C4-2B (cell line): ENCODE results near the gene HEATR3.

ENCODE experiments used
- CTCF ChIP-seq: fragments of 450-650 bp; conservative IDR thresholded peaks from 2 replicates; pipeline ENCODE4 v1.5.1; 2017; ENCODE audit warnings: mild to moderate bottlenecking
- ZFX ChIP-seq: fragments of 450-650 bp; IDR thresholded peaks from 2 replicates; pipeline ENCODE4 v1.6.1; 2017

DNA sequence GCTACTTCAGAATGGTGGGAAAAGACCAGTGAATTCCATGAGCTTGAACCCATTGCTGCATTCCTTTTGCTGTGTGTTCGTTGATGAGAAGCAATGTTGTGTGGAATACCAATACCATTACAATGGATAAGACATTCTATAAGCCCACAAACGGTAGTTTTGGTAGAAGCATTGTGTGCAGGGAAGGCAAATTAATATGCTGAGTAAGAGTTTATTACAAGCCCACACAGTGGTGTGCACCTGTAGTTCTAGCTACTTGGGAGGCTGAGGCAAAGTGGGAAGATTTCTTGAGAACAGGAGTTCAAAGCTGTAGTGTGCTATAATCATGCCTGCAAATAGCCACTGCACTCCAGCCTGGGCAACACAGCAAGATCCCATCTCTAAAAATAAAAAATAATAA is 67.4 kb downstream of the HEATR3 start:
- no peak for TF ChIP-seq CTCF
- TF ChIP-seq ZFX: no peak
